NCI-H2029 (cell line): Measurements from ENCODE around the gene EMP2.
"Not testable (repeated sequence)": the region's sequence is repeated elsewhere in the genome, so short reads cannot be mapped to it uniquely, and the experiment has no call there.

ENCODE experiments used
- DNase-seq: peaks from one replicate; lab custom pipeline; 2025; lab: John Stamatoyannopoulos, UW

Gene EMP2

DNA sequence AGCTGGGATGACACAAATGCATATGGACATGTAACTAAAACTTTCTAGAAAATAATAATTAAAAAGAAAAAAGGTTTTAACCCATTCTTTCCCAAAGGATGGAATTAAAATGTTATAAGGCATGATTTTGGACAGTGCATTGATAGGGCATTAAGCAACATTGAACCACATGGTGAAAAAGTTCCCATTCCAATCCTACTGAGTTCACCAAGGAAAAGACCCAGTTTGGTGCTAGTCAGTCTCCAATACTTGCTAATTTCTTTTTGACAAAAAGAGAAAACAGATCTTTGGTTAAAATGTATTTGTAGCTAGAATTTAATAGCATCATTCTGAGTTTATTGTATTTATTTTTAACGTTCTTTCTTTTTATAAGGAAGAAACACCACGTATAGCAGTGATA is 28.1 kb downstream of the EMP2 start:
- DNase-seq: no peak

DNA sequence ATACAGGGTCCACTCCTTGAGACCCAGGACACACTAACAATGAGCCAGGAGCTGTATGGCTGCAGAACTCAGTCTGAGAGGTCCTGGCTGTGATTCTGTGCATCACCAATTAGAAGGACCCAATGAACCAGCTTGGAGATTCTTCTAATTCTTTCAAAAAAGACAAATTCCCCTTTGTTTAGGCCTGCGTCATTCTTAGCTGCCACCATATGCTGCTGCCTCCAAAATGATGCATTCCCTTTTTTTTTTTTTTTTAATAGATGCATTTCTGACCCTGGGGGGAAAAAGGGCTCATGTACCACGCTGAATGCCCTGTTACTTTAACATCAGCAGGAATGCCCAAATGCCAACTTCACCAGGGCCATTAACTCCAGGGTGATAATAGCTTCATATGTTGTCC is 28.5 kb downstream of the EMP2 start:
- no peak for DNase-seq

DNA sequence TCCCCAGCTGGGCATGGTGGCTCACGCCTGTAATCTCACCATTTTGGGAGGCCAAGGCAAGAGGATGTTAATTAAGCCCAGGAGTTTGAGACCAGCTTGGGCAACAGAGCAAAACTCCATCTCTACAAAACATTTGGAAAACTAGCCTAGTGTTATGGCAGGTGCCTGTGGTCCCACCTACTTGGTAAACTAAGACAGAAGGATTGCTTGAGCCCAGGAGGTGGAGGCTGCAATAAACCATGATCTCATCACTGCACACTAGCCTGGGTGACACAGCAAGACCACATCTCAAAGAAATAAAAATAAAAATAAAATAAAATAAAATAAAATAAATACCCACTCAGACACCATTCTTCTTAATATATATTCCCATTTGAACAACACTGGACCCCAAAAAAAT is 32.0 kb downstream of the EMP2 start:
- no peak for DNase-seq

DNA sequence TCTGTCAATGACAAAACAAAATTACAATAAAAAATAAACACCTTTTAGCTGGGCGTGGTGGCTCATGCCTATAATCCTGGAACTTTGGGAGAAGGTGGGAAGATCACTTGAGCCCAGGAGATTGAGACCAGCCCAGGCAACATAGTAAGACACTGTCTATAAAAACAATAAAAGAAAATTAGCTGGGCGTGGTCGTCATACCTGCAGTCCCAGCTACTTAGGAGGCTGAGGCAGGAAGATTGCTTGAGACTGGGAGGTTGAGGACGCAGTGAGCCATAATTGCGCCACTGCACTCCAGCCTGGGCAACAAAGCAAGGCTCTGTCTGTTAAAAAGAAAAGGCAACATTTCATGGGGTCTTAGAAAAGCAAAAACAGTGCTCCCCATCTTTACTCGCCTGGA is 32.7 kb downstream of the EMP2 start:
- DNase-seq: no peak

DNA sequence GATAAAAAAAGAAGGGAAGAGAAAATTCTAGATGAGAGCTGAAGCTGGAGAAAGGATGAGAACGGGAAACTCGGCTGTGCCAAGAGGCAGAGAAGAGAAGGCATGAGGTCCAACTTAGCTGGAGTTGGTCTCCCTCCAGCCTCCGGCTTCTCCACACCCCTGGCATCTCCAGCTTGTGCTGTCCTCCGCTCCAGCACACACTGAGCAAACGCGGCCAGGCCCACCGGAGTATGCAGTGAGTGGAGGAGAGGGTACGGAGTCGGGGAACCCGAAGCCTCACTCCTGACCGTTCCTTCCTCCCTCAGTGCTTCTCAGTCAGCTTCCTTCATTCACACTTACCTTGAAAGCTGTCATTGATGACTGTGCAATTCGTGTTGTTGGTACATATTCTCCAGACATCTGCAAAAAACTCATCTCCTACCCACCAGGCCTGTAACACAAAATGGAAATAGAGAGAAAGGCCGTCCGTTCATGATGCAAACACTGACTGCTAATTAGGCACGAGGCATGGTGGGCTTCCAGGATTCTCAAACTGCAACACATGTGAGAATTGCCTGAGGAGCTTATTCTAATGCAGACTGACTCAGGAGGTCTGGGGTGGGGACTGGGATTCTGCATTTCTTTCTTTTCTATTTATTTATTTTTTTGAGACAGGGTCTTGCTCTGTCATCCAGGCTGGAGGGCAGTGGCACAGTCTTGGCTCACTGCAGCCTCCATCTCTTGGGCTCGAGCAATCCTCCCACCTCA is 37.0 kb downstream of the EMP2 start:
- DNase-seq: no peak

DNA sequence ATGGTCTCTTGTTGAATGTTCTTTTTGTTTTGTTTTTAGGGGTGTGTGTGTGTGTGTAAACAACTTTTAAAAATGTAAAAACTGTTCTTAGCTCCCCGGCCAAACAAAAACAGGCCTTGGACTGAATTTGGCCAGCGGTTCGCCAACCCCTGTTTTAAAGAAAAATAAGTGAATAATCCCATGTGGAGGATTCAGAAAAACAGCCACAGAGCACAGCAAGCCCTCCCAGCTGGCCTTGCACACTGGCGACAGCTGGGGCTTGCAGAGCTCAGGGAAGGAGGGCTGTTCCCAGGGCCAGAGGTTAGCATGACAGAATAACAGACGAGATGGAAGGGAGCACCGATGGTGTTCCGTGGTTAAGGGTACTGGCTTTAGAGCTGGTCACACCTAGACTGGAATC is 39.0 kb downstream of the EMP2 start:
- no peak for DNase-seq

DNA sequence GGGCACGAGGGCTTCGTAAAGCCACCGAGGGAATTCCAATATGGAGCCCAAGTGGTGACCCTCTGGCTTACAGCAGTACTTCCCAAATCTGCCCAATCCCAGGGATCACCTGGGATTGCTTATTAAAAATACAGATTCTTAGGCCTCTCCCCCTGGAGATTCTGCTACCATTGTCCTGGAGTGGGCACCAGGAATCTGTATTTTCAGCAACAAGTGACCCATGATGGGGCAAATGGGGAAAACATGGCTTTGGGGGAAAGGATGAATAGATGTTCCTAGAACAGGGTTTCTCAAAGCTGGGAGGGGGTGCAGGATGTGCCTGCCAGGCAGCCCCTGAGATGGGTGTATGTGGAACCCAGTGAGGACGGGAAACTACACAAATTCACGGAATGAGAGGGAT is 40.6 kb downstream of the EMP2 start:
- no peak for DNase-seq

DNA sequence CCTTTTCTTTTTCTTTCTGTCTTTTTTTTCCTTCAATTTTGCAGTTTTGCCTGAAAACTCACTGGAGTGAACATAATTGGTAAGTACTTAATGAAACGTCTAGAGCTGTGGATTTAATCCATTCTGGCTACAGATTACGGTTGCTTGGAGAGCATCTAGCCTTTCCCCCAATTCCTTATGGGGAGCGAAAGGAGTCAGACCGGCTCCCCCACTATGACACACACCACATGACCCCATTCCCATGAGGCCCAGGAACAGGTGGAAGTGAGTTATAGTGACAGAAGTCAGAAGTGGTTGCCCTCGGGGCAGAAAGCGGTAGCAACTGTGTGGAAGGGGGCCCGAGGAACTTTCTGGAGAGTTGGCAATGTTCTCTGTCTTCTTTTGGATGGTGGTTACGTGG is 41.2 kb downstream of the EMP2 start:
- no peak for DNase-seq

DNA sequence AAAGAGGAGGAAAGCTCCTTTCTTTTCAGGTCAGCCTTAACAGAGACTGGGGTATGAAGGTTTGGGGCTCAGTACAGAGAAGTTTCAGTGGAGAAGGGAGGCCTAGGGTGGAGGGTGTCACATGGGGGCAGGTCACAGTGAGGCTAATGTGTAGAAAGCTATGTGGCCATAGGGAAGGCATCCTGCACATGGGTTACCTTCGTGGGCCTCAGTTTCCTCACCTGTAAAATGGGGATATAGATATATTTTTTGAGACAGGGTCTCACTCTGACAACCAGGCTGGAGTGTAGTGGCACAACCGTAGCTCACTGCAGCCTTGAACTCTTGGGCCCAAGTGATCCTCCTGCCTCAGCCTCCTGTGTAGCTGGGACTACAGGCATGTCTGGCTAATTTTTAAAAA is 41.8 kb downstream of the EMP2 start:
- DNase-seq: no peak

DNA sequence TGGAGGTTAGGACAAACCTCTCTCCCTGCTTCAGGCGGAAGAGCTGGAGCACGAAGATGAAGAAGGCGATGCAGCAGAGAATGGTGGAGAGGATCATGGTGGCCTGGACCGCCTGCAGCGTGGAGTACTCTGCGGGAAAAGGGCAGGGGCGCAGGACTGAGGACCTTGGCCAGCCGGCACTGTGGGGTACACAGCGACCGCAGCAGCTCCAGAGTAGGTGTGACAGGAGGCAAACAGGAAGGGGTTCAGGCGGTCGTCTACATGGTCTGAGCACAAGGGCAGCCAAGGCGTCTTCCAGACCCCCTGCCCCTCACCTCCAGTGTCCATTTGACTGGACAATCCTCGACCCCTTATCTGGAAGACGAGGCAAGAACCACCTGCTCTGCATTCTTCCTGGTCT is 42.5 kb downstream of the EMP2 start:
- no peak for DNase-seq

DNA sequence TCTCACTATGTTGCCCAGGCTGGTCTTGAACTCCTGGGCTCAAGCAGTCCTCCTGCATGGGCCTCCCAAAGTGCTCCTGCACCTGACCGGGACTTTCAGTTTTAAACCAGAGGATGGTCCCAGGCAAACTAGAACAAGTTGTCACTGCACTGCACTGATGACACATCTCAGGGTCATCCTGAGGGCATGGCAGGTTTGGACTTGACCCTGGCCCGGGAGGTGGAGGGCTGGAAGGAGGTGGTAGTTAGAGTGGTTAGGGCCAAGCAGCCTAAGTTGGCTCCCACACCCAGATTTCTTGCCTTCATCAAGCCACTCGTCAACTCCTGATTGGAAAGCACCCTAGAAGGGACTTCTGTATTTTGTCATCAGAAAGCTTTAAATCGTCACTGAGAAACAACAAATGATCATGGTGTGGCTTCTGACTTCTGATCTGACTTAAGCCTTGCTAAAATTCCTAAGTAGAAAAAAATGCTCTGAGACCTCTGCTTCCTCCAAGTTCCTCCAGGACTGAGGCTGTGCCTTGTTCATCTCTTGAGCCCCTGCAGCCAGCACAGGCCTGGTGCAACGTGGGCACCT is 43.5 kb downstream of the EMP2 start:
- DNase-seq: no peak

DNA sequence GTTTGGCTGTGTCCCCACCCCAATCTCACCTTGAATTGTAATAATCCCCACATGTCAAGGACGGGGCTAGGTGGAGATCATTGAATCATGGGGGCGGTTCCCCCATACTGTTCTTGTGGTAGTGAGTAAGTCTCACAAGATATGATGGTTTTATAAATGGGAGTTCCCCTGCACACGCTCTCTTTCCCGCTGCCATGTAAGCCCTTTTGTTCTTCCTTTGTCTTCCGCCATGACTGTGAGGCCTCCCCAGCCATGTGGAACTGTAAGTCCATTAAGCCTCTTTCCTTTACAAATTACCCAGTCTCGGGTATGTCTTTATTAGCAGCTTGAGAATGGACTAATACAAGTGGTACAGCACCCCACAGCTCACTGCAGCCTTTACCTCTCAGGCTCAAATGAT is 44.1 kb downstream of the EMP2 start:
- not testable (repeated sequence) for DNase-seq

DNA sequence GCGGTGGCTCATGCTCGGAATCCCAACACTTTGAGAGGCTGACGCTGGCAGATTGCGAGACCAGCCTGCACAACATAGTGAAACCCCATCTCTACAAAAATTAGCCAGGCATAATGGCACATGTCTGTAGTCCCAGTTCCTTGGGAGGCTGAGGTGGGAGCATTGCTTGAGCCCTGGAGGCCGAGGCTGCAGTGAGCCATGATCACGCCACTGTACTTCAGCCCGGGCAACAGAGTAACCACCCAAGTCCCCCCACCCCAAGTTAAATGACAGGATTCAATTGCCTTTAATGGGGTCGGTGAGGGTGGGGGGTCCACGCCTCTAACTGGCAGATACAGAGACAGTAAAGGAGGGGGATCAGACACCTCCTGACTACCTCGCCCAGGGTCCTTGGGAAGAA is 44.9 kb downstream of the EMP2 start:
- no peak for DNase-seq

DNA sequence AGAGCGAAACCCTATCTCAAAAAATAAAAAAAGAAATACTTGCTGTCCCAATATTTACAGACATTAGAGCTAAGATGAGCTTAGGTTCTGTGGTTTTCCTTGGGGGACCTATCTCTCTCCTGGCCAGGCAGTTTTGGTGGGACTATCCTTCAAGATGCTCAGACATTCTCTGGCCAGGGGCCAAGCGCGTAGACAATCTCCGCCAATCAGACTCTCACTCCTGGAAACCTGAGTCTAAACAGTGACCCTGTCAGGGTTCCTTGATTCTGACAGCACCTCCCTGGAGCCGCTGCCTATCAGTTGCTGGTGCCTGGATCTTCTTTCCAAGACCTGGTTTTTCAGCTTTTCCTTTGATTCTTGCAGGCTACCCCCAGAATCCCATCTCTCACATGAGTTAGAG is 45.6 kb downstream of the EMP2 start:
- DNase-seq: no peak

DNA sequence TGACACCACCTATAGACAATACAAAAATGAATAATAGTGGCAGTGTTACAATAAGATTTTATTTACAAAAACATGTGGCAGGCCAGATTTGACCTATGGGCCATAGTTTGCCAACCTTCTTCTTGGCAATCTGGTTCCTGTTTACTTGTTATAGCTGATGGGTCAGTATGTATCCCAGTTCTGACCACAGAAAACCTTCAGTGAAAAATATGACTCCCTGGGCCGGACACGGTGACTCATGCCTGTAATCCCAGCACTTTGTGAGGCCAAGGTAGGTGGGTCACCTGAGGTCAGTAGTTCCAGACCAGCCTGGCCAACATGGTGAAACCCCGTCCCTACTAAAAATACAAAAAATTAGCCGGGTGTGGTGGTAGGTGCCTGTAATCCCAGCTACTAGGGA is 46.8 kb downstream of the EMP2 start:
- not testable (repeated sequence) for DNase-seq

DNA sequence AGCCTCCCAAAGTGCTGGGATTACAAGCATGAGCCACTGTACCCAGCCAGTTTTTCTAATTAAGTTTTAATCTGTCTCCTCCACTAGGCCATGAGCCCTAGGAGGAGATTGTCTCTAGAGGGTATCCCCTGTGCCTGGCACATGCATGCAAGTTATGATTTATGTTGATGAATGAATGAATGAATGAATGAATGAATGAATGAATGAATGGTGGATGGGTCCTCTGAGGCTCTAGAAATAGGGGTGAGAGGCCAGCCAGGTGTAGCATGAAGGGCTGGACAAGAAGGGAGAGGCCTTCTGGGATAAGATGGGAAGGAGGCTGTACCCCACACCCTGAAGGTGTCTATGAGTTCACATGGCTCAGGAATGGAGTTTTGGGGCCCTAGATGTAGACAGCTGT is 48.8 kb downstream of the EMP2 start:
- DNase-seq: no peak

DNA sequence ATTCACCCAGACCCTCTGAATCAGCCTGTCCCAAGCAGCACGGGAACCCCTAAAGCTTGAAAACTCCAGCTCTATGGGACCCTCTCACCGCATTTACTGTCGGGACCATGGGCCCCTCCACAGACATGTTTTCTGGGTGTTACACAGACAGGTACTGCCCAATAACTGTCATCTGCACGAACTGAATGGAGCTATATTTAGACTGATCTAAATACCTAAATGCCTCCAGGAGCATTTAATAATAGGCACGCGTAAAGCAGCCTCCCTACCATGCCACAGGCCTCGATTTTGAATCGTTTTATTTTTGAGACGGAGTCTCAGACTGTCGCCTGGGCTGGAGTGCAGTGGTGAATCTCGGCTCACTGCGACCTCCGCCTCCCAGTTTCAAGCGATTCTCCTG is 49.7 kb downstream of the EMP2 start:
- DNase-seq: no peak

DNA sequence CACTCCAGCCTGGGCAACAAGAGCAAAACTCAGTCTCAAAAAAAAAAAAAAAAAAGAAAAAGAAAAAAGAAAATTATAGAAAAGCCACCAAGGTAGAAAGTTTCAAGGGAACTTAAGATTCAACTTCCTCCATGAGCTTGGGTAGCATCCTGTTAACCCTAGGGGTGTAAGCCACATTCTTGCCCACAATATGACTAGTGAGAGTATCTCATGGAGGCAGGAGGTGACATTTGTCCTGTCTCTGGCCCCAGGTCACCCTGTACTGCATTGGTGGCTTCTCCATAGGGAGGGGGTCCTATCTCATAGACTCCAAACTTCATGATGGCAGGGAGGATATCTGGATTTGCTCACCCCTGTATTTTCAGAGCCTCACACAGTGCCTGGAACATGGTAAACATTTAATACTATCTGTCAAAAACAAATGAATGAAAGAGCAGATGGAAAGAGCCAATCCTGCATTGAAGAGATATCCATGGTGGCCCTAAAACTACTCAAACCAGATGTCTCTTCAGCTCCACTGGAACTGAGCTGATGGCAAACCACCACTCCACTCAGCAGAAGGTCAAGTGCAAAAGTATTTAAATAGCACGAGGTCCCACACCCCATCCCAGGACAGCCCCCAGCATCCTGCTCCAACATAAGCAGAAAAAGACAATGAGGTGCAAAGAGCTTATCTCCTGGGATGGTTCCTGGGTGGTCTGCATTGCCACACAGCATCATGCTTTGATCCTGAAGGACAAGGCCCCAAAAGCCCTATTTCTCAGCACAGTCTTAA is 50.3 kb downstream of the EMP2 start:
- DNase-seq: no peak

DNA sequence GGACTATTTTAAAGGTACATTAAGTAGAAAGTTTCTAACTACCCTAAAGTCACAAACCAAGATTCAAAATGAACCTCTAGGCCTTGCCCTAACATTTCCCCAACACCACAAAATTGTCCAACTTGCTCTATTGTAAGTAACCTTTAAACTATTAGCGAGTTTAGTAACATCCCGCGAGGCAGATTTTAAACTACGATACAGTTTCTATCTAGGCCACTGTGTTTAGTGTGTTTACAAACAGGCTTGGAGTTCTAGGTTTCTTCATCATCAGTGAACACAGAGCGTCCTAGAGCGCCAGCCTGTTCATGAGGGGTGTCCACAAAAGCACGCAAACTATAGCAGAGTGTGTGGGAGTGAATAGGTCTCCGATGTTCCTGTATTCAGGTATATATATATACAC is 51.8 kb downstream of the EMP2 start:
- no peak for DNase-seq

DNA sequence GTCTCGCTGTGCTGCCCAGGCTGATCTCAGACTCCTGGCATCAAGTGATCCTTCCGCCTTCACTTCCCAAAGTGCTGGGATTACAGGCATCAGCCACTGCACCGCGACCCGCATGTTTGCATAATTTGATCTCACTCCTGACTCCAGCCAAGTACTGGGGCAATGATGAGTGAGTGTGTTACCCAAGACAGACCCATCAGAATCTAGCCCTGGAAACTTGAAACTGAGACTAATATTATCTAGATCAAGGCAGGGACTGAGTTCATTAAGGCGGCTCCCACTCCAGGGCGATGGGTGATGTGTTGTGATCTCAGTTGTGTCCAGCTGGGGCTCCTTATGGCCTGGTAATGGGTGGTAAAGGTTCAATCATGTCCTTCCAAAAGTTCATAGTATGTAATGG is 53.4 kb downstream of the EMP2 start:
- no peak for DNase-seq

DNA sequence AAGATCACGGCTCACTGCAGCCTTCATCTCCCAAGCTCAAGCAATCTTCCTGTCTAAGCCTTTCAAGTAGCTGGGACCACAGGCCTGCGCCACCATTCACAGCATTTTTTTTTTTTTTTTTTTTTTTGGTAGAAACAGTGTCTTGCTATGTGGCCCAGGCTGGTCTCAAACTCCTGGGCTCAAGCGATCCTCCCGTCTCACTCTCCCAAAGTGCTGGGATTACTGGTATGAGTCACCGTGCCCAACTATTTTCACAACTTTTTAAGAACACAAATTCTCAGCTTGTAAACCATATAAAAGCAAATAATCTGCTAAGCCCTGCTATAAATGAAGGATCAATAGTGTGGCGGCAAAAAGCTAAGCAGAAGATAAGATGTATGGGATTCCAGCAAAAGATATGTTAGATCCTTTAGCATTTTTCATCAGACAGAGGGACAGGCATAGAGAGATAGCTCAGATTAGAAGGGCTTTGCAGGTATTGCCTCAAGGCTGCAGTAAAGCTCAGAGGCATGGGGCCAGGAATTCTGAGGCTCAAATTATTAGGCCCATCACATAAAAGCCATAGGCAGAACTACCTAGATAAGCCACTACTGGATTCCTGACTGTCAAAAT is 55.1 kb downstream of the EMP2 start:
- DNase-seq: no peak

DNA sequence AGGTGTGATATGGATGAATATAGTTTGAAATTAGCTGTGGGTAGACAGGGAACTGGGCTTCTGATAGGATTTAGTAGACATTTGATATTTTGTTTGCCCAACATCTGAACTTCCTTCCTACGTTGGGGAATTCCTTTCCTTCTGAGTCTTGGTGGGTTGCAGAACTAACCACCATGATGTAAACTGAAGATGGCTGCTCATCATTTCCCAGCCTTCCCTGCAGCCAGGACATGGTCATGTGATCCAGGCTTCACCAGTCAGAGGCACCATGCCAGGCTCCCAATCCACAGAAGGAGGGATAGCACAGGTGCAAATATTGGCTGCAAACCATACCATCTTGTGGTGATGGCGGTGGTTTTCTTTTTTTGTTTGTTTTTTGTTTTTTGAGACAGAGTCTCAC is 57.4 kb downstream of the EMP2 start:
- peak; percentile 40 for DNase-seq

DNA sequence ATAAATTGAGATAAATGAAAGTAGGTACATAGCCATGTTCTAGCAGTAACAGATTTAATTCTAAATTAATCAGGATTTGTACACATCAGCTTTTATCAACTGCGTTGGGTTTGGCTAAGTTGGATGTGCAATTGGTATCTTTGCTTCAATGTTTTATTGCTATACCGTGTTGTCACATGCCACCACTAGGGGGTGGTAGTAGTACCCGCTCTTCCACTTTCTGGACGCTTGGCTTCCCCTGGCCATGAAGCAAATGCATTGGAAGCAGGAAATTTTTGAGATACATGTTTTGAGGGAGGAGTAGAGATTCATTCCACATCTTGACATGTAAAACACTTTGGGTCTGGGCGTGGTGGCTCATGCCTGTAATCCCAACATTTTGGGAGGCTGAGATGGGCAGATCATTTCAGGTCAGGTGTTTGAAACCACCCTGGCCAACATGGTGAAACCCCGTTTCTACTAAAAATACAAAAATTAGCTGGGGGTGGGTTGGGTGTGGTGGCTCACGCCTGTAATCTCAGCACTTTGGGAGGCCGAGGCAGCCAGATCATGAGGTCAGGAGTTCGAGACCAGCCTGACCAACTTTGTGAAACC is 58.6 kb downstream of the EMP2 start:
- peak; percentile 15 for DNase-seq
